ENCODE data around the gene MGP.

Gene MGP

GRCh38 chr12:14902465-14902864, 16.8 kb upstream of the MGP start:
- DNase-seq = no peak

DNA sequence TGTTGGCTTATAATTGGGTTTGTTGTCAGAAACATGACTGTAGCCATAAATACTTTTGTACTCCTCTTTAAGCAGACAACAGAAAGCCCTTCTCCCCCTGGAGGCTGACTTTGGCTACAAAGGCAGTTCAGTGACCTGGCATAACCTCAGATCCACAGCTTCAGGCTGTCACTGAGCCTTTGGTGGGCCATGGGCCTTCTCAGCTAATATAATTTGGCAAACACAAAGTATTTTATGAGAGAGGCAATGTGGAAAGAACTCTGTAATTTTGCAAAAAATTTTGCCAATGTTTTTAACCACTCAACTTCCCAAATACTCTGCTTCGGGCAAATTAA, 15.5 kb upstream of the MGP start:
- no peak for DNase-seq

- no peak for DNase-seq
Observed at GRCh38 chr12:14900521-14901227, 15.0 kb upstream of the MGP start.

DNA sequence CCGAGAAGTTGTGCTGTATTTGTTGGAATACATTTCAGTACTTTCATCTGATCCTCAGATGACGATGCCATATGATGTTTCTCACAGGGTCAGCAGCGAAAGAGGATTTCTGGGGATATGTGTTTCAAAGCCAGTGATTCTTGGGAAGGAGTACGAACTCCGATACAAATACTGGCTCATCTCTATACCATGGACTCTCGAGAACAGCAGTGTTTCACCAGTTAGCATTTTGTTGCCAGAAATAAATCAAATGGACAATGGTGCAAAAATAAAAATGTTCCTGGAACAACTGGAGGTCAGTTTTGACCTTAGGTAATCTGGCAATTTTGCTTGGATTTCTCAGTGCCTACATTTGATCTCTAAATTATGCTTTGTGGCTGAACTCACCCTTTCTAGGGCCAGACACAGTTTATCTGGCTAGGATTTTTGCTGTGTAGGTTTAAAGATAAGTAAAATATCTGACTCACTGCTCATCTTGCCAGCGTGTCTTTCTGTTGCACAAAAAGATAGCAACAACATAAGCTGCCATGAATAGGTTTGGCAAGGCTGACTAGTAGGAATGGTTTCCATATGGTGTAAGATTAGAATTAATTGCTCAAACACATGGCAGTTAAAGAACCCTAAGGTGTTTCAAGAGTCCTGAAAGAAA, 11.0 kb upstream of the MGP start:
- peak; percentile 81 for DNase-seq

GRCh38 chr12:14893506-14894250, 8.0 kb upstream of the MGP start:
- DNase-seq = no peak

- no peak for DNase-seq
Observed at GRCh38 chr12:14892726-14893505, 7.3 kb upstream of the MGP start.

DNA sequence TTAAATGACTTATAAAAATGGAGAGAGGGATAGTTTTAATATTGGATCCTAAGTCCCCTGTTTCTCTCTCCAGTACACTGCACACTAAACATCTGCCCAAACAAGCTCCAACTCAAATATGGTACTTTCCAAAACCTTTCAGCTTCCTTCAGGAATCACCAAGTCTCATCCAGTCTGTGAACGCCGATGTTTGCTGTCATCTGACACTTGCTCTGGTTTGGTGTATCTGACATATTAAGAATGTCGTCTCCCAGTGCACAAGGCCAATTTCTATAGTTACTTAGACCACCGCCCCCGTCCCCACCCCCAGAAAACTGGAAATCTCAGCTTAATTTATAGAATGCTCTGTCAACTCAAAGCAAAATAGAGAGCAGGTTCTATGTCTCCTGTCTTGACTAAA, 5.0 kb upstream of the MGP start:
- DNase-seq = no peak

- no peak for DNase-seq
Observed at GRCh38 chr12:14886271-14886670, 617 bp upstream of the MGP start.

GRCh38 chr12:14884458-14884878, 1.2 kb downstream of the MGP start:
- peak; percentile 78 for DNase-seq

DNA sequence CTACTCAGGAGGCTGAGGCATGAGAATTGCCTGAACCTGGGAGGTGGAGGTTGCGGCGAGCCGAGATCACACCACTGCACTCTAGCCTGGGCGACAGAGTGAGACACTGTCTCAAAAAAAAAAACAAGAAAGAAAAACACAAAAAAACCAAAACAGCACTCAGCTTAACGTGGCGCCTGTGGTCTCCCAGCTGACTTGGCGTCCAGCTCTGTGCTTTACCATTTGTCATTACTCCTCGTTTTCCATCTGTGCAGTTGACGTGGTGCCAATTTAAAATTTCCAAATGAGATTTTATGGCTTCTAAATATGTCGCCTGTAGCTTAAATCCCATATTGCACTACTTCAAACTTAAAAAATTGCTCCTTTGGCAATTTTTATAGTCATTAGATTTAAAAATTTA, 2.0 kb downstream of the MGP start:
- peak; percentile 35 for DNase-seq

GRCh38 chr12:14880890-14881453, 4.7 kb downstream of the MGP start:
- no peak for DNase-seq

GRCh38 chr12:14879222-14879933, 6.3 kb downstream of the MGP start:
- no peak for DNase-seq

DNA sequence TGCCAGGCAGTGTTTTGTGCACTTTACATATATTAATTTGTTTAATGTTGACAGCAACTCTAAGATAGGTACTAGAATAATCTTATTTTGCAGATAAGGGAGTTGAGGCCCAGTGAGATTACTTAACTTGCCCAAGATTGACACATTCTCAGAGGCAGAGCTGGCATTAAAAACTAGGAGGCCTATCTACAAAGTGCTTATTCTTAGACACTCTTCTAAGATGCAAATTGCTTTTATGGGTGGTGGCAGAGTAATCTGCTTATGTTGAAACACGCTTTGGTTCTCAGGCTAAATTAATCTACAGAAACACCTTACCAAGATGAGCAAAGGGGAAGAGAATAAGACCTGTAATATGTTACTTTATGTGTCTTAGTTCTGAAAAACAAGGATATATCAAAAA, 7.2 kb downstream of the MGP start:
- DNase-seq = no peak

- no peak for DNase-seq
Observed at GRCh38 chr12:14876833-14877232, 8.8 kb downstream of the MGP start.

DNA sequence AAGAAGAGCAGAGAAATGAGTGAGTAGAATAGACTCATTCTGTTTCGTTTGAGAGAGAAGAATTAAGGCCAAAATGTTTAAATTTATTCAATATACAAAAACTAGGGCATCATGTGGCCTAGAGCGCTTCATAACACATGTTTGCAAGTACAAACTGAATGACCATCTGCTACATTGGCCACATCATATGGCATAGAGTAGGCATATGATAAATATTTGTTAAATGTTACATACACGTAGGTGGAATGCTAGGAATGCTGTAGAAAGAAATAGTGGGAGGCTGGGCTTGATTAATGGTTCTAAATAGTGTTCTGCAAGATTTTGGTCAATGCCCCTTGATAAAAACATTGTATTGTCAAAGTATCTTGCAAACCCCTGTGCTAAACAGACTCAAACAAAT, 10.8 kb downstream of the MGP start:
- peak; percentile 9 for DNase-seq

DNA sequence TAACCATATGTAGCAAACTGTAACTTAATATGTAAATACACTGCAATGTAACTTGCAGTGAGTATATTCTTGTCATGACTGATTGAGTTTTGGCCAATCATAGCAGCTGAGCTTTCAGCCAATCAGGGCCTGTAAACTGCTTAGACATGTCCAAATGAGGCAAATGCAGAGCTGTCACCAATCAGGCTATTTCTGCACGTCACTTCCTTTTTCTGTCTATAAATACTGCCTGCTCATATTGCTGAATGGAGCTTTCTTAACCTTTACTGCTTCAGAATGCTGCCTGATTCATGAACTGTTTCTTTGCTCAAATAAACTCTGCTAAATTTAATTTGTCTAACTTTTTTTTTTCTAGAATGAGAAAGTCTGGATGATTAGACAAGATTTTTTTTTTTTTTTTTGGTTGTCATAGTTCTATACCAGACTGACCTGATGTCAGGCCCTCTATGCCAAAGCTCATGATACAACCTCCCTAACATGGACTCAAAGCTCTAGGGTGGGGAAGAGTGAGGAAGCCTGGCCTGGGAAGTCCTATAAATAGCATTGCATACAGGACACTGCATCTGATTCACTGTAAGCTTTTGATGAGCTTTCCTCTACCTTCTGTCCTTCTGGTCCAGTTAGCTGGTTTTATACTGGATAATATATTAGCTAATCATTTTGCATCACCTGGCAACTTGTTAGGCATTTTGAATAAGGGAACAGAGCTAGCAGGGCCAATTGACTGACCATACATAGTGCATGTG, 12.0 kb downstream of the MGP start:
- peak; percentile 11 for DNase-seq

- DNase-seq = no peak
Observed at GRCh38 chr12:14871886-14872285, 13.8 kb downstream of the MGP start.

- DNase-seq = no peak
Observed at GRCh38 chr12:14871247-14871646, 14.4 kb downstream of the MGP start.

- no peak for DNase-seq
Observed at GRCh38 chr12:14868916-14869506, 16.6 kb downstream of the MGP start.

GRCh38 chr12:14860490-14860889, 25.2 kb downstream of the MGP start:
- no peak for DNase-seq

DNA sequence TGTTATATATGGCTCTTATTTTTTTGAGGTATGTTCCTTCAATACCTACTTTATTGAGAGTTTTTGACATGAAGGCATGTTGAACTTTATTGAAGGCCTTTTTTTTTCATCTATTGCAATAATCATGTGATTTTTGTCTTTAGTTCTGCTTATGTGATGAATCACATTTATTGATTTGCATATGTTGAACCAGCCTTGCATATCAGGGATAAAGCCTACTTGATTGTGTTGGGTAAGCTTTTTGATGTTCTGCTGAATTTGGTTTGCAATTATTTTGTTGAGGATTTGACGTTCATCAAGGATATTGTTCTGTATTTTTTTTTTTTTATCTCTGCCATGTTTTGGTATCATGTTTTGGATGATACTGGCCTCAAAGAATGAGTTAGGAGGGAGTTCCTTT, 27.1 kb downstream of the MGP start:
- DNase-seq = no peak
